ENCODE data around the gene PFDN4. TPM values are rescaled to one million over a fixed set of nuclear protein-coding genes. Genes with fewer than 3 reads are reported as not detected.

The PFDN4 gene
- total and polyA plus RNA-seq, 2 donors (not counting 1 experiment from before 2014, with no cell fraction given): 86.7 to 87.0 TPM

DNA sequence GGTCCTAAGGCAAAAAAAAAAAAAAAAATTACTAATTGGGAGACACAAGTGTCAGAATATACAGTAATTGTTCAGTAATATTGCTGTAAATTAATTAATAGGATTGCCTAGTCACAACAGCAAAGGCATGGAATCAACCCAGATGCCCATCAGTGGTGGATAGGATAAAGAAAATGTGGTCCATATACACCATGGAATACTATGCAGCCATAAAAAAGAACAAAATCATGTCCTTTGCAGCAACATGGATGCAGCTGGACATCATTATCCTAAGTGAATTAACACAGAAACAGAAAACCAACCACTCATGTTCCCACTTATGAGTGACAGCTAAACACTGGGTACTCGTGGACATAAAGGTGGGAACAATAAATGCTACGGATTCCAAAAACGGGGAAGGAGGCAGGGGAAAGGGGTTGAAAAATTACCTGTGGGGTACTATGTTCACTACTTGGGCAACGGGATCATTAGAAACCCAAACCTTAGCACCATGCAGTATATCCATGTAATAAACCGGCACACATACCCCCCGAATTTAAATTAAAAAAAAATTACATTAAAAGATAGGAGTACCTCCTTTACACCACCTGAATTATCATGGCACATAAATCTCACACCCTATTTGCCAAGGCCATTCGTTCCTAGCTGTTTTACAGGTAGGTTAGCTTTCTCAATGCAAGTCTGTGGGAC is 689 bp upstream of the PFDN4 start:
- peak overlapping the region; percentile 98 for H3K4me2 ChIP-seq (ENCODE audit: extremely low read depth, insufficient read depth, low read length)
- DNase-seq (ENCODE audit: low read depth in 2 of 2): no peak
- H3K9ac ChIP-seq (ENCODE audit: insufficient read depth, low read length): peak overlapping the region; percentile 100
- H3K36me3 ChIP-seq (ENCODE audit: control insufficient read depth, insufficient read depth, low read length): no peaks in the 10 kb centered on the region
- no peaks in the 10 kb centered on the region for H3K27me3 ChIP-seq (ENCODE audit: control insufficient read depth, insufficient read depth, low read length)
- no peaks in the 10 kb centered on the region for H3K9me3 ChIP-seq (ENCODE audit: control insufficient read depth, insufficient read depth, low read depth, low read length)
- H3K79me2 ChIP-seq (ENCODE audit: control insufficient read depth, insufficient read depth, low read length): peaks cover 27% of the 10 kb centered on the region
- TF ChIP-seq, protein P1, sequence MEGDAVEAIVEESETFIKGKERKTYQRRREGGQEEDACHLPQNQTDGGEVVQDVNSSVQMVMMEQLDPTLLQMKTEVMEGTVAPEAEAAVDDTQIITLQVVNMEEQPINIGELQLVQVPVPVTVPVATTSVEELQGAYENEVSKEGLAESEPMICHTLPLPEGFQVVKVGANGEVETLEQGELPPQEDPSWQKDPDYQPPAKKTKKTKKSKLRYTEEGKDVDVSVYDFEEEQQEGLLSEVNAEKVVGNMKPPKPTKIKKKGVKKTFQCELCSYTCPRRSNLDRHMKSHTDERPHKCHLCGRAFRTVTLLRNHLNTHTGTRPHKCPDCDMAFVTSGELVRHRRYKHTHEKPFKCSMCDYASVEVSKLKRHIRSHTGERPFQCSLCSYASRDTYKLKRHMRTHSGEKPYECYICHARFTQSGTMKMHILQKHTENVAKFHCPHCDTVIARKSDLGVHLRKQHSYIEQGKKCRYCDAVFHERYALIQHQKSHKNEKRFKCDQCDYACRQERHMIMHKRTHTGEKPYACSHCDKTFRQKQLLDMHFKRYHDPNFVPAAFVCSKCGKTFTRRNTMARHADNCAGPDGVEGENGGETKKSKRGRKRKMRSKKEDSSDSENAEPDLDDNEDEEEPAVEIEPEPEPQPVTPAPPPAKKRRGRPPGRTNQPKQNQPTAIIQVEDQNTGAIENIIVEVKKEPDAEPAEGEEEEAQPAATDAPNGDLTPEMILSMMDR (conservative IDR thresholded peaks at IDR 0.05 in 1 of 2, IDR thresholded peaks at IDR 0.05 in 1 of 2; ENCODE audit: low read depth in 1 of 2, low read length in 2 of 2): no peak
- no peak for TF ChIP-seq EZH2 (IDR thresholded peaks at IDR 0.05; ENCODE audit: low read length, missing control alignments)
- H3K4me1 ChIP-seq (ENCODE audit: control insufficient read depth, extremely low read depth, insufficient read depth, low read length): no peaks in the 10 kb centered on the region
- no peaks in the 10 kb centered on the region for H4K20me1 ChIP-seq (ENCODE audit: control insufficient read depth, extremely low read depth, insufficient read depth, low read length)
- no peak overlapping the region for H2AFZ ChIP-seq (ENCODE audit: low read length)
- peak overlapping the region in 2 of 4 experiments; percentile 79 to 95 for H3K4me3 ChIP-seq (replicated peaks in 1 of 4; ENCODE audit: control extremely low read depth in 1 of 4, insufficient read depth in 1 of 4, low read depth in 3 of 4, low read length in 4 of 4)
- H3K27ac ChIP-seq (ENCODE audit: insufficient read depth, low read length): peak overlapping the region; percentile 100

GRCh38 chr20:54208548-54209176 is 775 bp downstream of the PFDN4 start:
- peak; percentile 63 to 68 for DNase-seq (ENCODE audit: low read depth in 2 of 2)
- Histone ChIP-seq H3K27ac (ENCODE audit: insufficient read depth, low read length) (peak overlapping the region; percentile 100), H3K36me3 (ENCODE audit: control insufficient read depth, insufficient read depth, low read length) (no peaks in the 10 kb centered on the region), H3K9ac (ENCODE audit: insufficient read depth, low read length) (peak overlapping the region; percentile 100), H3K4me1 (ENCODE audit: control insufficient read depth, extremely low read depth, insufficient read depth, low read length) (peaks cover 7% of the 10 kb centered on the region), H3K79me2 (ENCODE audit: control insufficient read depth, insufficient read depth, low read length) (peaks cover 31% of the 10 kb centered on the region), H3K27me3 (ENCODE audit: control insufficient read depth, insufficient read depth, low read length) (no peaks in the 10 kb centered on the region), H2AFZ (ENCODE audit: low read length) (peak overlapping the region; percentile 99), H3K9me3 (ENCODE audit: control insufficient read depth, insufficient read depth, low read depth, low read length) (no peaks in the 10 kb centered on the region), H3K4me3 (replicated peaks in 1 of 4; ENCODE audit: control extremely low read depth in 1 of 4, insufficient read depth in 1 of 4, low read depth in 3 of 4, low read length in 4 of 4) (peak overlapping the region; percentile 79 to 95 (median 87)), H3K4me2 (ENCODE audit: extremely low read depth, insufficient read depth, low read length) (peak overlapping the region; percentile 95), H4K20me1 (ENCODE audit: control insufficient read depth, extremely low read depth, insufficient read depth, low read length) (peaks cover 3% of the 10 kb centered on the region)
- no peak for TF ChIP-seq EZH2 (IDR thresholded peaks at IDR 0.05; ENCODE audit: low read length, missing control alignments)
- TF ChIP-seq, protein P1 (conservative IDR thresholded peaks at IDR 0.05 in 1 of 2, IDR thresholded peaks at IDR 0.05 in 1 of 2; ENCODE audit: low read depth in 1 of 2, low read length in 2 of 2): no peak

DNA sequence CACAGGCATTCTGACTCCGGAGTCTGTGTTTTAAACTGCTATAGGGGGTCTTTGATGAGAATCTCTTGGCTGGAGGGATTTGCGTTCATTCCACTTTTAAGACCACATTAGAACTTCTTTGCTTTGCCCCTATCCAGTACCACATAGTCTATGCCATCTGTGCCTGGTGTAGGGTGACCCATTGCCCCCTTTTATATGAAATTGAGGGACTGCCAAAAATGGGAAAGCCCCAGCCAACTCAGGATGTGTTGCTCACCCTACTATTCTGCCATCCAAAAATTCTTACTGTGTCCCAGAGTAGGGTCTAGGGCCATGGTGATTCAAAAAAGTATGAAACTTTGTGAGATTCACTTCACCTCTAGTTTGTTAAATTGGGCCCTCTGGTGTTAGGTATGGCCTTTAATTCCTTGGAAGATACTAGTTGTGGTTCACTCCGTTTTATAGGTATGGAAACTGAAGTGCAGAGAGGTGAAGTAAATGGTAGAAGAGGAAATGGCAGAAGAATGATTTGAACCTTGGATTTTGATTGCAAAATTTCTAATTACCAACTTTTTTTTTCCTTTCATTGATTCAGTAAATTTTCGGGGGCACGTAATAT is 1.4 kb downstream of the PFDN4 start:
- Histone ChIP-seq H3K9ac (ENCODE audit: insufficient read depth, low read length) (no peak overlapping the region), H3K27me3 (ENCODE audit: control insufficient read depth, insufficient read depth, low read length) (no peaks in the 10 kb centered on the region), H3K9me3 (ENCODE audit: control insufficient read depth, insufficient read depth, low read depth, low read length) (no peaks in the 10 kb centered on the region), H3K4me3 (replicated peaks in 1 of 4; ENCODE audit: control extremely low read depth in 1 of 4, insufficient read depth in 1 of 4, low read depth in 3 of 4, low read length in 4 of 4) (peak overlapping the region; percentile 79 to 95 (median 87)), H4K20me1 (ENCODE audit: control insufficient read depth, extremely low read depth, insufficient read depth, low read length) (peaks cover 3% of the 10 kb centered on the region), H3K4me2 (ENCODE audit: extremely low read depth, insufficient read depth, low read length) (peak overlapping the region; percentile 95), H3K4me1 (ENCODE audit: control insufficient read depth, extremely low read depth, insufficient read depth, low read length) (peaks cover 7% of the 10 kb centered on the region), H3K27ac (ENCODE audit: insufficient read depth, low read length) (no peak overlapping the region), H3K79me2 (ENCODE audit: control insufficient read depth, insufficient read depth, low read length) (peaks cover 31% of the 10 kb centered on the region), H3K36me3 (ENCODE audit: control insufficient read depth, insufficient read depth, low read length) (no peaks in the 10 kb centered on the region), H2AFZ (ENCODE audit: low read length) (no peak overlapping the region)
- TF ChIP-seq, protein P1 (conservative IDR thresholded peaks at IDR 0.05 in 1 of 2, IDR thresholded peaks at IDR 0.05 in 1 of 2; ENCODE audit: low read depth in 1 of 2, low read length in 2 of 2): no peak
- no peak for TF ChIP-seq EZH2 (IDR thresholded peaks at IDR 0.05; ENCODE audit: low read length, missing control alignments)
- no peak for DNase-seq (ENCODE audit: low read depth in 2 of 2)

Measured in fibroblast of lung (primary cell).